Right kidney (tissue), 1 donor: ENCODE results near the gene DISC1.
"Not testable (repeated sequence)": the region's sequence is repeated elsewhere in the genome, so short reads cannot be mapped to it uniquely, and the experiment has no call there.

Source experiments
- DNase-seq: peaks from one replicate; pipeline ENCODE4 v3.0.0-alpha.2; 2016

DISC1 gene

DNA sequence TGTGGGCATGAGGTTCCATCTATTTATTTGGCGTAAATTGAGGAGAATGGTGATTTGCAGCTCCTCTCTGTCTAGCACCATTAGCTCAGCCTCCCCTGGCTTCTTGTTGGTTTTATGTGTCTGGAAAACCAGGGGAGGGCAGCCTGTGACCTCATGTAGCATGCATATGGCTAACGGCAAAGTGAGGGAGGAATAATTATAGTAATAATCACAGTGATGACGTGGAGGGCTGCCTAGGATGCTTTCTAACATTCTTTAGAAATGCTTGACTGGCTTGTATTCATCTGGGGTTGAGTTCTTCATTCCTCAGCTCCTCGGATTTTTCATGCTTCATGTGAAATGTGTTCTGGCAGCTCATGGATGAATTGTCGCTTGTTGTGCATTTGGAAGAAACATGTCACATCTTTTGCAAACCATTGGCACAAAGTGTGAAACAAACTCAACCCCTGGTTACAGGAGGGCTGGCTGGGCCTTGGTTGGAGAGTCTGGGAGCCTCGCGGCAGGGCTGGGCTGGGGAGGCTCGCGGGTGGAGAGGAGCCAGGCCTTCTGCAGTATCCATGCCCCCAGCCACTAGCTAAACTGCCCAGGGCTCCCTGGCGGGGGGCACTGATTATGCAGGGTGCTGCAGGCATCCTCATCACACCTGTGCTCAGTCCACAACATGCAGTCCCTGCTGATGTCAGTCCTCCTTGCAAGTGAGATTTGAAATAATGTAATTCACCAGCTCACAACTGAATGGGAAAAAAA lies 149.6 kb downstream of the DISC1 start:
- DNase-seq = no peak

DNA sequence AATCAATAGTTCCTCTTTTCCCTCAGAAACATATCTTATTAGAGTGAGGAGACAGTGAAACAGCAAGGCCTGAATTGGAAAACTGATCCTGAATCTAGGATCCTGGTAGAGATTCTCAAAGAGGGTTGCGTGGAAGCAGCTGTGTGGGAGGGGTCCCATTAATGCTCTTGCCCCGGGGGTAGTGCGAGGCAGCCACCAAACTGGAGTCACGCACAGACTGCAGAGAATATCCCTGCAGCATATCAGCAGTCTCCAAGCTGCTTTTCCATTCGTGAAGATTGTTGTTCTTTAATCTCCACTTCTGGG lies 150.1 kb downstream of the DISC1 start:
- DNase-seq = no peak

DNA sequence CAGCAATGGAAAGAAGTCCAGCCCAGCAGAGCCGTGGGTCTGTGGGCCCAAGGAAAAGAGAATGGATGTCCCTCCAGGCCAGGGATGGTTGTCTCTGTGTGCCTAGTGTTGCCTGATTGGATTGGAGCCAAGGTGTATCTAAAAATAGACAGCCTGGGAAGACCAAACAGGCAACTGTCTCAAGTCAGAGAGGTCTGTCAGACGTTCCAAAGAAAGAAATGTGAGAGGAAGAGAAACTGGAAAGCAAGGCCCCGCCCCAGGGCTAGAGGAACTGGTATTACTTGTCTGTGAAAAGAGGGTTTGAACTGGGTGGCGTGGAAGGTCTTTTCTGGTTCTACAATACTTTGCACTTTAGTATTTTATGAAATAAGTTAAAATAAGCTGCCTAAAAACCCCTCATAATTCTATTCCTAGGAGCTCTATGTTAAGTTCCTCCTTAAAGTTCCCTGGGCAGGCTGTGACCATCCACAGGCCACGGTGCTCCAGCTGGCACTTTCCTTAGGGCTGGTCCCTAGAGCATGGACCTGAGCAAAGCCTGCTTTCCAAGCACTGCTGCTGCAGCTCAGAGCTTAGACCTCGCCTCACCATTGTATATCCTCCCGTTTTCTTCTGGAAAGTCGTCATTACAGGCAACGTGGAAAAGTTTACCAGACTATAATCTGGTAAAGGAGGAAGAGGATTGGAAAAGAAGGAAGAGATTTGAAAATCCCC lies 151.6 kb downstream of the DISC1 start:
- no peak for DNase-seq

DNA sequence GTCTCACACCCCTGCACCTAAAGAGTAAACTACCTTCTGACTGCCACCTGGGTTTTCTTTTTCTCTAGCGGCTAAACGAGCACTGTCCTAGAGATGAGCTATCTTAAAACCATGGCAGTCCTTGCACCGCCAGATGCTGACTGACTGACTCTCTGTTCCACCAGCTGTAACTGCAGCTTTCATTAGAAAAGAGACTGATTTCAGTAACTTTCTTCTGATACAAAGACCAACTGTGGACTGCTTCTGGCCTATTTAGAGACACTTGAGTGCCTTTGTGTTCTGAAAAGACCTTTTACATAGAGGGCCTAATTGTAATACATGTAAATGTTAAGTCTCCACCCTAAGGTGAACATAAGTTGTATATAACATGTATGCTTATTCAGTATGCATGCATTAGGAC lies 152.5 kb downstream of the DISC1 start:
- no peak for DNase-seq

DNA sequence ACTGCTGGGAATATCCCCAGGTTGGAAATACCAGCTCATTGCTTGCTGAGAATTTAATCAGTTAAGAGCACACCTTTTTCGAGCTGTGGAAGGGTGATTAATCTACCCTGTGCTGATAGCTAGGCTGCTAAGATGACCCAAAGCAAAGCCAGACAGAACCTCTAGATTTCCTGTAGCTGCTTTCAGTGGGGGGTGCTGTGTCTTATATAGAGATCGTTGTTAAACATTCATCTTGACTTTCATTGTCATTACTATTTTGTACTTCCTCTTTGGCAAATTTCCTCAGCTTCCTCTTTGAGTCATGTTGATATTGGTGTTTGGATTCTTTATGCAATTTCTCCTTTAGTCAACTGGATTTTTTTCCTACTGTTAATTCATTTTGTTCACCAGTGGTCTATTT lies 155.3 kb downstream of the DISC1 start:
- no peak for DNase-seq

DNA sequence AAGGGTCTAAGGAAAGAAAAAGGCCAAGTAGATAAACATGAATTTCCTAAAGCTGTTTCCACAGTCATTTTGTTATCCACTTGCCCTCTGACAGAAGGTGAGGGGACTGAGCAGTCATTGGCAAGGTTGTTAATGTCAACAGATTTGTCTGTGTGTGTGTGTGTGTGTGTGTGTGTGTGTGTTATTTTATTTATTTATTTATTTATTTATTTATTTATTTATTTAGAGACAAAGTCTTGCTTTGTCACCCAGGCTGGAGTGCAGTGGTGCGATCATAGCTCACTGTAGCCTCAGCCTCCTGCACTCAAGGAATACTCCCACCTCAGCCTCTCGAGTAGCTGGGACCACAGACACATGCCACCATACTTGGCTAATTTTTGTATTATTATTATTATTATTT lies 158.5 kb downstream of the DISC1 start:
- not testable (repeated sequence) for DNase-seq

DNA sequence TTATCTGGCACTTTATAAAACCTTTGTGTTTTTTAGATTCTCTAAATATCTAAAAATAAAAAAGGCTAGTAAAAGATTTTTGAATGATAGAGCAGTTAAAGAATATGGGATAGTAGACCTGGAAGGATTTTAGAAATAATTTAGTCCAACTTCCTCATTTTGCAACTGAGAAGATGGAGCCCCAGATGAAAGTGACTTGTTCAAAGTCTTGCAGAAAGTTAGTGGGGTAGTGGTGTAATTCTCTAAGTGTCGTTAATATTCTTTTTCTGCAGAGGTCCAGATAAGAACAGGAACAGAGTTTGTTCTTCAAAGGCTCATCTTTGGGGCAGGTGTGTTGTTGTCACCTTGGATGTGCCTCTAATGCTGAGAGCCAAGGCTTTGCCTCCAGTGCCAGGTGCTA lies 159.5 kb downstream of the DISC1 start:
- DNase-seq = no peak

DNA sequence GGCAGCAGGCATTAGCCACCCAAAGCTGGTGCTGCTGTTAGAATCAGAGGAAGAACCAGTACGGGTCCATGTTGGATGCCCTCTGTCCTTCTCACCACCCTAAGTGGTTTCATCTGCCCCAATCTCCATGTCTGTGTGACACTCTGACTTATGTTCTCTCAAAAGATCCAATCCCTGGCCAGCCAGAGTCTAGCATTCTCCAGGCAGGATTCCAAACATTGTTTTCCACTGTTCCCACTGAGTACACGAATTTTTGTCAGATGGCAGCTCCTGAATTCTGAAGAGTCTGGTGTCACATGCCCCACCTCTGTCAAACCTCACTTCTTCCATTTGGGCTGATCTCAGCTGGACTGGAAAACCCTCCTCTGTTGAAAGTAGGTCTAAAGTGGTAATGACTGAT lies 166.0 kb downstream of the DISC1 start:
- no peak for DNase-seq

DNA sequence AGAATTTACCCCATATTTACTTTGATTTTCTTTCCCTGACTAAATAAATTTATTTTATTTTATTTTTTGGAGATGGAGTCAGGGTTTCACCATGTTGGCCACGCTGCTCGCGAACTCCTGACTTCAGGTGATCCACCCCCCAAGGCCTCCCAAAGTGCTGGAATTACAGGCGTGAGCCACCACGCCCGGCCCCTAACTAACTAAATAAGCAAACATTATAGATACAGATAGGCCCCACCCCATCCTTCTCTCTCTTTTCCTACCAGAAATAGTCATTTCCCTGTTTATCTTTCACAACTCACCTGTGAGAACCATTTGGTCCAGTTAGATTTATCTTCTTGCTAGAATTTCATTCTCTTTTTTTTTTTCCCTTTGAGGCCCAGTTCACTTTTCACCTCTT lies 167.3 kb downstream of the DISC1 start:
- DNase-seq = no peak

DNA sequence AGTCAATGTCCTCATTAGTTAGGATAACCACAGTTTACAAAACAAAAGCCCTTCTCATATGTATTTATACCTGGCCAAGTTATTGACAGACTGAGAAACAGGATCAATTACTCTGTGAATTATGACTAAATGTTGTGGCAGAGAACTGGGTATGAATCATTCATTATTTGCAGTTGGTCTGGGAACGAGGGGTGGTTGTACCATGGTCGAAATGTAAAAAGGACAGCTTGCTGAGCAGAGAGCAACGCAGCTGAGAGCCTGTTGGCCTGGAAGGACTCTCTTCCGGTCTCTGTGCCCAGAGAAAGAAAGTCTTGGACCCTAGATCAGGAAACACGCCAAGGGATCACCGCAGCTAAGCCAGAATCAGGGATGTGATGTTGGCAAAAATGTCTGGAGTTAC lies 169.6 kb downstream of the DISC1 start:
- DNase-seq = no peak

DNA sequence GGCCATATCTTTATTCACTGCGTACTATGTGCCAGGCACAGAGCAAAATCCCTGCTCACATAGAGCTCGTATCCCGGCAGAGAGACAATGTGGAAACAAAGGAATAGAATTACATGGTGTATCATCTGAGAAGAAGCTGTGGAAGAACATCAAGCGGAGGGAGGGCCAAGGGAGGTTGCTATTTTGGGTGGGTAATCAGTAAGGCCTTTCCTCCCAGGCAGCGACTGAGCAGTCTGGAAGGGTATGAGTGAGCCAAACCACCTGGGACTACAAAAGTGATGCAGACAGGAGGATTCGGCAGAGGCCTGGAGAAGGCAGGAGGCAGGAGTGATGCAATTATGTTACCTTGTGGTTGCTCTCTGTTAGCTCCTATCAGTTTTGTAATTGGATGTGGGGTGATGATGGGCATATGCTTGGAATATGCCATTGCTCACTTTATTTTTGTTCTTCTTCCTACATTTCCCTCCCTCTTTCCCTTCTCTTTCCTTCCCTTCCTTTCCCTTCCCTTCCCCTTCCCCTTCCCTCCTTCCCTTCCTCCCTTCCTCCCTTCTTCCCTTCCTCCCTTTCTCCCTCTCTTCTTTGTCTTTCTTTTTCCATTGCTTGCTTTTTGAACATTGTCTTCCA lies 172.9 kb downstream of the DISC1 start:
- no peak for DNase-seq

DNA sequence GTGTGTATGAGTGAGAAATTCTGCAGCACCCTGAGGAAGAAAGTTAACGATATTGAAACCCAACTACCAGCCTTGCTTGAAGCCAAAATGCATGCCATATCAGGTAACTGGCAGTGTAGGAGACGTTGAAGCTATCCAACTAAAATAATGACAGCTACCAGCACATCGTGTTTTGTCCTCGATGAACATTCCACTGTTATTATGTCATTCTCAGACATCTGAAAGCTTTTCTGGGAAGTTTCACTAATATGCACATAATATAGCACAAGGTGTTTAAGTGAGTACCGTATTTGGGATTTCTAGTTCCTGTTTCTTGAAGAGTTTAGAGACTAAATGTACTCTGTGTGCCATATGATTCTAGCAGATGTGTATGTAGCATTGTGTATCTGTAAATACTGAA lies 173.5 kb downstream of the DISC1 start:
- no peak for DNase-seq

DNA sequence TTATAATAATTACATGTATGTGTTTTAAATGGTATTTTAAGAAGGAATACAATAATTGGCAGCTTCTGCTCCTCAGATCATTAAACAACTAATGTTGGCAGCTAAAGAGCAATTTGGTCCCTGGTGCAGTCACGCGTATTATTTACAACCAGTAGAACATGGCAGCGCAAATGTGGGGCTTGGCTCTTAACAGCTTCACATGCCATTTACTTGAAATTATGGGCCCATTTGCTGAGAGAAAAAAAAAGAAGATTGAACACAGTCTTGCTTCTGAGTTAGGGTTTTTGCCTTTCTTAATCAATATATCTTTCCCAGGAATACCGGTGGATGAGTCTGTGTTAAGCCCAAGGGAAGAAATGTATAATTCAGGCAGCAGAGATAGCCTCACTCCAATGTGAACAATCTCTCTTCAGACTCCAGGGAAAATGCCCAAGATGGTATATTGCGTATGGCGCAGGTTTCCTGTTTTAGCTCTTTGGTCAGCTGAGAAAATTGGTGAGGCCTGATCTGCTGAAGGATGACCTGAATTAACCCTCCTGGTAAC lies 174.5 kb downstream of the DISC1 start:
- DNase-seq = no peak

DNA sequence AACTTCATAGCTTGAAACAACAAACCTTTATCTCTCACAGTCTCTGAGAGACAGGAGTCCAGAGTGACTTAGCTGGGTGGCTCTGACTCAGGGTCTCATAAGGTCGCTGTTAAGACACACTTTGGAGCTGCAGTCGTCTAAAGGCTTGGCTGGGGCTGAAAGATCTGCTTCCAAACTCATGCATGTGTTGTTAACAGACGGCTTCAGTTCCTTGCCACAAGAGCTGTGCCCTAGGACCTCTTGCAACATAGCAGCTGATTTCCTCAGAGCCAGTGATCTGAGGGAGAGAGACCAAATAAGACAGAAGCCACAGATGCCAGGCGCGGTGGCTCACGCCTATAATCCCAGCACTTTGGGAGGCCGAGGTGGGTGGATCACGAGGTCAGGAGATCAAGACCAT lies 176.8 kb downstream of the DISC1 start:
- DNase-seq = no peak

DNA sequence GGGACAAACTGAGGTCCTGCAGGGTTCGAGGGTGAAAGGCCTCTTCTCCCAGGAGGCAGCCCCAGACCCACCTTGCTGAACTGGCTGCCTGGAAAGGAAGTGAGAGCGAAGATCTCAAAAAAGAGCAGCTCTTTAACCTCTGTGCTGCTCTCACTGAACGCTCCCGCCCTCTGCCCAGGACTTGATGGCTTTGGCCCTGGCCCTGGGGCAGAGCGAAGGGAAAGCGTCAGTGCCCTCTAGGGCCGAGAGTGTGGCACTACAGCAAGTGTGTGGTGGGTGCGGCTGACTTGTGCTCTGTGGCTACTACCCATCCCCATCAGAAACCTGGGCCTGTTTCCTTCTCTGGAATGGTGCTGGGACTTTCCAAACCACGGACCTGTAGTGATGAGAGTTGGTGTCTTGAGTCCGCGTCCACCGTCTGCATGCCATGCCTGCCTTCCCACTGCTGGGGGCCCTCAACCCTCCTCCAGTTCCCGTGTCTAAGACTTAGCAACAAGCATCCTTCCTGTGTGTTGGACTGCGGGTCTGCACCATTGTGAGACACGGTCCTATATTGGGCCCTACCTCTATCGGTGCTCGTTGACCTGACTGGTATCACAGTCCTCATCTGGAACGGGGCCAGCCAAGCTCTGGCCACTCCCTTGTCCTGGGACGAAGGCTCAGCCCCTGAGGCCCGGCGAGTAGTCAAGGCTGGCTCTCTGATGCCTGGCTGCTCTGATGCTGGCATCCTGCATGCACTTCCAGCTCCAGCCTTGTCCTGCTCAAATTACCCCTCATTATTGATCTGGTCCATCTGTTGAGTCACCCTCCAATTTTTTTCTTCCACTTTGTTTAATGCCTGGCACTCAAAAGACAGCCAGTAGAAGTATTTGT lies 180.3 kb downstream of the DISC1 start:
- DNase-seq = peak; percentile 17

DNA sequence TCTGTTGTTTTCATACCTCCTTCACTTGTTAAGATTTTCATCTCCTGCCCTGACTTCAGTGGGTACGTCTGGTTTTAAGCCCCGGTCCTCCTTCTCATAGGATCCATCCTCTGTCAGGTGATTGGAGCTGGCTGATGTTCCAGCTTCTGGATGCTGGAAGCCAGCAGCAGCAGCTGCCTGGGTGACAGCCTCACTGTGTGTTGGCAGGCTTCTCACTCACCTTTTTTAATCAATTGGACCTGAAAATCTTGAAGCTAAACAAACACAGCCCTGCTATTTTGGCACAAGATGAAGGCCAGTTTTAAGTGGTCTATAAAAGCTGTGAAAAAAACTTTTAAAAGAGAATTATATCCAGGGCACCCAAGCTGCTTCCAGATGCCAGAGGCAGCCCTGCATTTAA lies 181.0 kb downstream of the DISC1 start:
- no peak for DNase-seq

DNA sequence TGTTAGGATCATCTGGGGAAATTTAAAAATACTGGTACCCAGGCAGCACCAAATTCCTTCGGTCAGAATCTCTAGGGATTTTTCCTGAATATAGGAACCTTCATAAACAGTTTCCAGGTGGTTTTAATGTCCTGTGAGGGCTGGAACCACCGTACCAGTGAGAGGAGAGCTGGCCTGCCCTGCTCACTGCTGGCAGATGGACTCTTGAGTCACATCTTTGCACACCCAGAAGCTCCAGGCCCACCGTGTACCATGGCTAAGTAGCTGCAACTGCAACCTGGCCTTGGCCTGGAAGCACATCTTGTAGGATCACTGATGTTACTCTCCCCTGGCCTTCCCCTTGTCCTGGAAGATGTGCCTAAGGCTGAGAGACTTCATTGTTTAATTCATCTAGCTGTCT lies 181.5 kb downstream of the DISC1 start:
- no peak for DNase-seq

DNA sequence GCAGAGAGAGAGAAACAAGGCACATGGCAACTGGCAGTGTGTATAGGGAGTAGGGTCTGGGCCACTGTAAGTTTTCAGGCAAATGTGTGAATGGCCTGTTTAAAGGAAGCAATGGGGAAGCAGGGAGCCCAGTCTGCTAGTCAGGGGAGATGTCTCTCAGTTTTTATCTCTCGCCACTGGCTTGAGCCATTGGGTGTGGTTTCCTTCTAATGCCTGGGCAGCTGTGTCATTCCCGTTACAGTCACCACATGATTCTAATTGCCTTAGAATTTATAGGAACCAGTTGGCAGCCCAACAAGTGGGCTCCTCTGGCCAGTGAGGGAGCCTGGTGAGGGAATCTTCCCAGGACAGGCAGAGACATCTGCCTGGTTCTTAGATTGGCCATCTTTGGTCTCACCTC lies 182.4 kb downstream of the DISC1 start:
- DNase-seq = no peak

DNA sequence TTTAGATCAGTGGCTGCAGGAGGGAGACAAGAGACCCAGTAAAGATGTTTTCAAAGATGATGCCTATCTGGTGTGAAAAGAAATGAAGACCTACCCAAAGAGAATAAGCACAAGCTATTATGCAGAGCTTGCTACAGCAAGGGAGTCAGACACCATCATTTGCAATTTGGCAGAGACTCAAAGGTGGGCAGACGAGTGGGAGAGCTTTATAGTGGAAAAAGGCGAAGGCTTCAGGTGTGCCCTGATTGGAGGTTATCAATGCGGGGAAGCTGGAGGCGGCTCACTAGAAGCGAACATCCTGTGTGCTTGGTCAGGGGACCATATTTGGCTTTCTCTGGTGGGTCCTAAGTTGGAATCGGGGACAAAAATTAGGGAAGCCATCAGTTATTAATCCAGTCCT lies 183.8 kb downstream of the DISC1 start:
- no peak for DNase-seq

DNA sequence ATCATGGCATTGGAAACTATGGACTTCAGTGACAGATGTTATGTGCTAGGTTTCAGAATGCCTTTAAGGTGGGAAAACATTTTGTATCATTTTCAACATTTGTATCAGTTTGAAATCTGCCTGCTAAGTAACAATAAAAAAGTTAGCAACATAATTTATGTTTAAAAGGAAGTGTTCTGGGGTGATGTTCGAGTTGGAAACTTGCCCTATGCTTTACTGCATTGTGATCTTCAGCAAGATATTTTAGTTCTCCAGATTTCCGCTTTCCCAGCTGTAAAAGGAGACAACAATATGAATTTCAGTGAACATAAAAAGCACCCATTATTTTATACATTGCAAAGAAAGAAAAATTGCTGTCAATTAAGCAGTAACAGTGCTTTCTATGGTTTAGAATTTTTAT lies 187.4 kb downstream of the DISC1 start:
- no peak for DNase-seq

DNA sequence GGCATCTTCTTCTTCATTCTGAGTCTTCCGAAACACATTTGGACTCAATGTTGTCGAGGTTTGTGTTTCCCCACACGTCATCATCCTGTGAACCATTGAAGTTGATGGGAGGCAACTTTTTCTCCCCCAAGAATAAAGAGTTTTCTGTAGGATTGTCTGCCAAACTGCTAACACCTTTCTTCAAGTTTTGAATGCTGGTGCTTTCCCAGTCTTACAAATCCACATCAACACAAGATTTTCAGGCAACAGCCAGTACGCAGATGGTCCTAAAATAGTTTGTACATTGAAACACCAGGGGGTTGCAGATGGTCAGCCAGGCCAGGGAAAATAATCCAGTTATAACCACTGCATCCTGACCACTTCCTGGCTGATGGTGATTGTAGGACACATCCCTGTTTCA lies 187.9 kb downstream of the DISC1 start:
- no peak for DNase-seq

DNA sequence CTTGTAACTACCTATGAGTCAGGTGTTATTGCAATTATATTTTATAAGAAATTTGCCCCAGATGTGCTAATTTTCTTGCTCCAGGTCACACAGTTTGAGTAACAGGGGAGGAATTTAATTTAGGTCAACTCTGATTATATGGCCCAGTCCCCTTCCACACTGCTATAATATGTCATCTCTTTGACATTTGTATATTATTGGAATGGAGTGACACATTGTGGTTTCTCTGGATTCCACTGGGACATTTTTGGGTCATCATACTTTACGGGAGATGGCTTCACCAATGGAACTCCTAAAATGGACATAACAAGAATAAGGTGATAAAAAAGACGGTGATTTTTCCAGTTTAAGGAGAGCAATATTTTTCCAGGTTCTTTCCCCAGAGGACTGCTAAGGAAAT lies 191.2 kb downstream of the DISC1 start:
- no peak for DNase-seq

DNA sequence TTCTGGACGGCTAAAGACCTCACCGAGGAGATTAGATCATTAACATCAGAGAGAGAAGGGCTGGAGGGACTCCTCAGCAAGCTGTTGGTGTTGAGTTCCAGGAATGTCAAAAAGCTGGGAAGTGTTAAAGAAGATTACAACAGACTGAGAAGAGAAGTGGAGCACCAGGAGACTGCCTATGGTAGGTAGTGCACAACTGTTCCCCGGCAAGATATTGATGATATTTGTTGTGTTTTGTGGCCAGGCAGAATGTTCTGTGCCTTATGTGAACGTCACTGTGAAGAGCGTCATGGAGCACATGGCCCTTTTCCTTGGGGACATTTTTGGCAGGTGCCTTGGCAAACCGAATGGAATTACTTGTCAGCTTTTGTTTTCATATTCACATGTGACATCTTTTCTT lies 191.7 kb downstream of the DISC1 start:
- no peak for DNase-seq
